NCI-H187 treated with DMSO at 0.1 percent for 48 hours (cell line): Measurements from ENCODE around the gene STRBP.
"Not testable (repeated sequence)": the region's sequence is repeated elsewhere in the genome, so short reads cannot be mapped to it uniquely, and the experiment has no call there.

Source experiments
- DNase-seq: peaks from one replicate; lab custom pipeline; 2025; lab: John Stamatoyannopoulos, UW

Gene STRBP

GRCh38 chr9:123282362-123283047 lies 14.1 kb upstream of the STRBP start:
- DNase-seq = no peak

GRCh38 chr9:123281659-123282350 lies 13.4 kb upstream of the STRBP start:
- DNase-seq = no peak

GRCh38 chr9:123278879-123279493 lies 10.6 kb upstream of the STRBP start:
- not testable (repeated sequence) for DNase-seq

GRCh38 chr9:123278361-123278760 lies 10.0 kb upstream of the STRBP start:
- DNase-seq = no peak

GRCh38 chr9:123276551-123276950 lies 8.2 kb upstream of the STRBP start:
- no peak for DNase-seq

GRCh38 chr9:123271133-123271532 lies 2.7 kb upstream of the STRBP start:
- not testable (repeated sequence) for DNase-seq

GRCh38 chr9:123269281-123269680 lies 895 bp upstream of the STRBP start:
- DNase-seq = no peak

- no peak for DNase-seq
Measured at GRCh38 chr9:123268199-123268464, 254 bp downstream of the STRBP start.

GRCh38 chr9:123267481-123268198 lies 746 bp downstream of the STRBP start:
- DNase-seq = no peak

GRCh38 chr9:123266655-123267399 lies 1.6 kb downstream of the STRBP start:
- no peak for DNase-seq

GRCh38 chr9:123265833-123266232 lies 2.6 kb downstream of the STRBP start:
- DNase-seq = no peak

- no peak for DNase-seq
Measured at GRCh38 chr9:123263227-123263626, 5.2 kb downstream of the STRBP start.

- no peak for DNase-seq
Measured at GRCh38 chr9:123262338-123262737, 6.0 kb downstream of the STRBP start.

GRCh38 chr9:123261006-123261677 lies 7.2 kb downstream of the STRBP start:
- no peak for DNase-seq

GRCh38 chr9:123260340-123260739 lies 8.0 kb downstream of the STRBP start:
- no peak for DNase-seq

- no peak for DNase-seq
Measured at GRCh38 chr9:123257276-123257675, 11.1 kb downstream of the STRBP start.

GRCh38 chr9:123255718-123256117 lies 12.7 kb downstream of the STRBP start:
- DNase-seq = no peak

- no peak for DNase-seq
Measured at GRCh38 chr9:123253204-123253603, 15.2 kb downstream of the STRBP start.

- no peak for DNase-seq
Measured at GRCh38 chr9:123251741-123252140, 16.6 kb downstream of the STRBP start.

- no peak for DNase-seq
Measured at GRCh38 chr9:123251324-123251723, 17.1 kb downstream of the STRBP start.

- no peak for DNase-seq
Measured at GRCh38 chr9:123250504-123250903, 17.9 kb downstream of the STRBP start.

- DNase-seq = not testable (repeated sequence)
Measured at GRCh38 chr9:123249162-123249561, 19.2 kb downstream of the STRBP start.
